Thyroid gland (tissue), 4 donors: ENCODE data around the gene TAPBPL.
"Not testable (repeated sequence)": the region's sequence is repeated elsewhere in the genome, so short reads cannot be mapped to it uniquely, and the experiment has no call there.

Source experiments
- CTCF ChIP-seq, 6 experiments: fragments of 200-600 bp in 3 of 6; fragments of 450-650 bp in 3 of 6; sonication (generic) in 3 of 6; IDR thresholded peaks; one replicate each; pipeline ENCODE4 v1.5.1; 2016 to 2019; ENCODE audit warnings: antibody characterized with exemption in 6 of 6, mild to moderate bottlenecking in 2 of 6, inconsistent platforms in 1 of 6, moderate library complexity in 1 of 6
- POLR2A ChIP-seq, 2 donors: fragments of 450-650 bp; IDR thresholded peaks; one replicate each; pipeline ENCODE4 v1.6.1; 2017; ENCODE audit warnings: antibody characterized with exemption in 2 of 2, mild to moderate bottlenecking in 2 of 2, moderate library complexity in 1 of 2

GRCh38 chr12:6497291-6497690 is 45.4 kb downstream of the TAPBPL start:
- not testable (repeated sequence) for TF ChIP-seq CTCF, POLR2A (IDR thresholded peaks at IDR 0.05)
